Cardiac ventricle fibroblast (primary cell): ENCODE data around the gene FBXW10B. TPM values are rescaled to one million over a fixed set of nuclear protein-coding genes. Genes with fewer than 3 reads are reported as not detected.

ENCODE experiments used
- total RNA-seq: library from RNA; depleted of rRNA; stranded (reverse); fragments of >200 nt; gene quantifications from 2 replicates; pipeline ENCODE4 v1.2.3, GENCODE V29; 2015

FBXW10B gene
- total RNA-seq: 0.37 TPM in 1 of 2 replicates, not detected in the other

GRCh38 chr17:15619331-15620058 lies at the start of gene FBXW10B:
FBXW10B (minus strand) TSS chr17:15619704; CDS start chr17:15619512, 192 bp downstream.

Other genes starting within 250 kb of the FBXW10B start
- gene CDRT4, start 152.1 kb downstream of the FBXW10B start, total RNA-seq: 0.37 TPM in 1 of 2 replicates, not detected in the other
- gene TVP23C, start 56.2 kb downstream of the FBXW10B start, total RNA-seq: 3.7 and 4.8 TPM in 2 replicates
- gene TRIM16, start 64.6 kb upstream of the FBXW10B start, total RNA-seq: 27.2 and 31.4 TPM in 2 replicates
- 18.5 and 51.4 TPM in 2 replicates for gene ZNF286A, start 80.0 kb upstream of the FBXW10B start, total RNA-seq
- gene TBC1D26, start 112.6 kb upstream of the FBXW10B start, total RNA-seq: not detected in 2 replicates